MM.1S (cell line): ENCODE data around the gene COL28A1.

Experiments
- EZH2 ChIP-seq: fragments of 300-600 bp; sonication (generic); optimal IDR thresholded peaks from 2 replicates; pipeline ENCODE3; 2017; ENCODE audit warnings: low read depth, mild to moderate bottlenecking, antibody characterized with exemption, low read length, mixed read lengths
- TF ChIP-seq, protein P1 (sequence below): fragments of 300-600 bp; sonication (generic); IDR thresholded peaks from 2 replicates; pipeline ENCODE4 v1.5.1; 2016; ENCODE audit warnings: antibody characterized with exemption, low read length, mixed read lengths

GRCh38 chr7:7424151-7424873 lies 111.4 kb downstream of the COL28A1 start:
- TF ChIP-seq, protein P1, sequence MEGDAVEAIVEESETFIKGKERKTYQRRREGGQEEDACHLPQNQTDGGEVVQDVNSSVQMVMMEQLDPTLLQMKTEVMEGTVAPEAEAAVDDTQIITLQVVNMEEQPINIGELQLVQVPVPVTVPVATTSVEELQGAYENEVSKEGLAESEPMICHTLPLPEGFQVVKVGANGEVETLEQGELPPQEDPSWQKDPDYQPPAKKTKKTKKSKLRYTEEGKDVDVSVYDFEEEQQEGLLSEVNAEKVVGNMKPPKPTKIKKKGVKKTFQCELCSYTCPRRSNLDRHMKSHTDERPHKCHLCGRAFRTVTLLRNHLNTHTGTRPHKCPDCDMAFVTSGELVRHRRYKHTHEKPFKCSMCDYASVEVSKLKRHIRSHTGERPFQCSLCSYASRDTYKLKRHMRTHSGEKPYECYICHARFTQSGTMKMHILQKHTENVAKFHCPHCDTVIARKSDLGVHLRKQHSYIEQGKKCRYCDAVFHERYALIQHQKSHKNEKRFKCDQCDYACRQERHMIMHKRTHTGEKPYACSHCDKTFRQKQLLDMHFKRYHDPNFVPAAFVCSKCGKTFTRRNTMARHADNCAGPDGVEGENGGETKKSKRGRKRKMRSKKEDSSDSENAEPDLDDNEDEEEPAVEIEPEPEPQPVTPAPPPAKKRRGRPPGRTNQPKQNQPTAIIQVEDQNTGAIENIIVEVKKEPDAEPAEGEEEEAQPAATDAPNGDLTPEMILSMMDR, result peak; percentile 75
- no peak for TF ChIP-seq EZH2
